Measurements from ENCODE around the gene SLCO2A1.

SLCO2A1 gene

GRCh38 chr3:133880886-133881455 lies 148.8 kb downstream of the SLCO2A1 start:
- no peak for DNase-seq

- DNase-seq, result no peak
Measured at GRCh38 chr3:133880287-133880686, 149.4 kb downstream of the SLCO2A1 start.

- DNase-seq, result no peak
Measured at GRCh38 chr3:133878518-133878917, 151.2 kb downstream of the SLCO2A1 start.
